Bronchial epithelial cell (primary cell): ENCODE measurements around the gene SPI1. TPM values are rescaled to one million over a fixed set of nuclear protein-coding genes. Genes with fewer than 3 reads are reported as not detected.

Experiments
- DNase-seq: peaks from one replicate; pipeline ENCODE4 v3.0.0-alpha.2; 2010; ENCODE audit warnings: low read depth
- FAIRE-seq: peaks from 2 replicates; lab custom pipeline; 2011; peaks lifted over from hg19 to GRCh38; lab: Jason Lieb, UNC
- H3K27me3 ChIP-seq: 2 replicates; pipeline ENCODE4 v1.5.1; 2011; ENCODE audit warnings: low read length; ENCODE audit not compliant: control insufficient read depth, insufficient read depth
- H3K36me3 ChIP-seq: 2 replicates; pipeline ENCODE4 v1.5.1; 2011; ENCODE audit warnings: low read length; ENCODE audit not compliant: control insufficient read depth, insufficient read depth
- H3K4me3 ChIP-seq: 2 replicates; pipeline ENCODE4 v1.5.1; 2011; ENCODE audit warnings: mild to moderate bottlenecking, low read depth, low read length, control low read depth
- total RNA-seq: library from RNA; depleted of rRNA; stranded (reverse); fragments of >200 nt; gene quantifications from 2 replicates; pipeline ENCODE4 v1.2.1, GENCODE V29; 2014
- TF ChIP-seq, protein P1 (sequence below): IDR thresholded peaks from 2 replicates; pipeline ENCODE4 v1.5.1; 2011; ENCODE audit warnings: mild to moderate bottlenecking, moderate library complexity, low read length, control low read depth, inconsistent platforms; ENCODE audit not compliant: insufficient read depth, severe bottlenecking

SPI1 gene
- total RNA-seq, 1 donor from 2014 or later: not detected

GRCh38 chr11:47356129-47356997 lies 22.0 kb downstream of the SPI1 start:
- H3K27me3 ChIP-seq: no peaks in the 10 kb centered on the region
- DNase-seq (no peak), FAIRE-seq (peak; percentile 99)
- TF ChIP-seq, protein P1, sequence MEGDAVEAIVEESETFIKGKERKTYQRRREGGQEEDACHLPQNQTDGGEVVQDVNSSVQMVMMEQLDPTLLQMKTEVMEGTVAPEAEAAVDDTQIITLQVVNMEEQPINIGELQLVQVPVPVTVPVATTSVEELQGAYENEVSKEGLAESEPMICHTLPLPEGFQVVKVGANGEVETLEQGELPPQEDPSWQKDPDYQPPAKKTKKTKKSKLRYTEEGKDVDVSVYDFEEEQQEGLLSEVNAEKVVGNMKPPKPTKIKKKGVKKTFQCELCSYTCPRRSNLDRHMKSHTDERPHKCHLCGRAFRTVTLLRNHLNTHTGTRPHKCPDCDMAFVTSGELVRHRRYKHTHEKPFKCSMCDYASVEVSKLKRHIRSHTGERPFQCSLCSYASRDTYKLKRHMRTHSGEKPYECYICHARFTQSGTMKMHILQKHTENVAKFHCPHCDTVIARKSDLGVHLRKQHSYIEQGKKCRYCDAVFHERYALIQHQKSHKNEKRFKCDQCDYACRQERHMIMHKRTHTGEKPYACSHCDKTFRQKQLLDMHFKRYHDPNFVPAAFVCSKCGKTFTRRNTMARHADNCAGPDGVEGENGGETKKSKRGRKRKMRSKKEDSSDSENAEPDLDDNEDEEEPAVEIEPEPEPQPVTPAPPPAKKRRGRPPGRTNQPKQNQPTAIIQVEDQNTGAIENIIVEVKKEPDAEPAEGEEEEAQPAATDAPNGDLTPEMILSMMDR: no peak
- no peak overlapping the region for H3K4me3 ChIP-seq
- H3K36me3 ChIP-seq: no peaks in the 10 kb centered on the region

DNA sequence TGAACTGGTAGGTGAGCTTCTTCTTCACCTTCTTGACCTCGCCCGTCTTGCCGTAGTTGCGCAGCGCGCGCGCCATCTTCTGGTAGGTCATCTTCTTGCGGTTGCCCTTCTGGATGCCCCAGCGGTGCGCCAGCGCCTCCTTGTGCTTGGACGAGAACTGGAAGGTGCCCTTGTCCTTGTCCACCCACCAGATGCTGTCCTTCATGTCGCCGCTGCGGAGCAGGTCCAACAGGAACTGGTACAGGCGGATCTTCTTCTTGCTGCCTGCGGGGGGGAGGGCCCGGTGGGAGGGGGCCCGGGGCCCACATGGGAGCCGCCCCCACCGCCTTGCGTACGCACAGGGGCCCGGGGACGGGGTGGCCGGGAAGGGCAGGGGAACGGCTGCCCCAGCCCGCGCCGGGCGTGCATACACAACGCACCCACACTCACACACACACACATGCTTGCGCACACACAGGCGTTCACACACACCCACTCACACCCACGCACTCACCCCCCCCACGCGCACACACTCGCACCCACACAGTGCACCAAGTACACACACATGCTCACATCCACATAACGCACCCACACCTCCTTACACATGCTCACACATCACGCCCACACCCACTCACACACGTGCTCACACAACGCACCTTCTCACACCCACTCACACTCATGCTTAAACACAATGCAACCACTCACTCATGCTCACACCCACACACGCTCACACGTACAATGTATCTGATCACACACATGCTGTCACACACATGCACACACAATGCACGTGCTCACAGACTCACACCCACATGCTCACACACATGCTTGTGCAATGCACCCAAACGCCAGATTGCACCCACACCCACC lies 22.8 kb downstream of the SPI1 start:
- FAIRE-seq (peak; percentile 60), DNase-seq (peak; percentile 87)
- no peaks in the 10 kb centered on the region for H3K36me3 ChIP-seq
- peak overlapping the region; percentile 23 for H3K4me3 ChIP-seq
- TF ChIP-seq, protein P1: peak; percentile 100
- H3K27me3 ChIP-seq: no peaks in the 10 kb centered on the region

GRCh38 chr11:47354913-47355282 lies 23.4 kb downstream of the SPI1 start:
- H3K4me3 ChIP-seq: peak overlapping the region; percentile 23
- TF ChIP-seq, protein P1: no peak
- DNase-seq: no peak
- FAIRE-seq: no peak
- H3K36me3 ChIP-seq: no peaks in the 10 kb centered on the region
- no peaks in the 10 kb centered on the region for H3K27me3 ChIP-seq

DNA sequence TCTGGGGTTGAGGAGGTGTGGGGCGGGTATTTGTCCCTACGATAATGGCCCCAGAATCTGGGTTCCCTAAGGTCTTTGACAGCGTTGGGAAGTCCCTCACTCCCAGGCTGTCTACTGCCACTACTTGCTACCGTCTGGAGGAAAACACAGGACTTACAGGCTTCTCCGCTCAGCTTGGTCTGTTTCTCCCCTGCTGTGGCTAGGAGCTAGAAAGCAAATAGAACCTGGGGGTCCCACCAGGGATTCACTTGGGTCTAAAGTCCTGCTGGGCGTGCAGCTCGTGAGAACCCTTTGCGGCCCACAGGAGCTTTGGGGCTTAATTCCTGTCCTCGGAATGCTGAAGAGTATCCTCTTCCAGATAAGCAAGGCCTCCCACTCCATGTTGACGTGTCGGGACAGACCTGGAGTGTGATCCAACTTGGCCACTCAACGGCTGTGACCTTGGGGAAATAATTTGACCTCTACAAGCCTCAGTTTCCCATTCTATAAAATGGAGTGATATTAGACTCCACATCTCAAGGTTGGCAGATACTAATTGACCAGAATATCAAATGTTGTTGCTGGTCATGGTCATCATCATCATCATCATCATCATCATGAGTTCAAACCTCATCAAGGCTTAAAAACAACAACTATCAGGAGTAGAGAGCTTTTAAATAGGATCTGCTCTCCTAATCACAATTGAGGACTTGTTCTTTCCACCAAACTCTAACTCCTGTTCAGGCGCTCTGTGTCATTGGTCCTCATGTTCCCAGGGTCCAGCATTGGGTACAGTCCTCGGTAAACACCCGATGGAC lies 24.2 kb downstream of the SPI1 start:
- TF ChIP-seq, protein P1: no peak
- no peaks in the 10 kb centered on the region for H3K27me3 ChIP-seq
- FAIRE-seq (peak; percentile 40), DNase-seq (no peak)
- H3K36me3 ChIP-seq: no peaks in the 10 kb centered on the region
- H3K4me3 ChIP-seq: no peak overlapping the region

DNA sequence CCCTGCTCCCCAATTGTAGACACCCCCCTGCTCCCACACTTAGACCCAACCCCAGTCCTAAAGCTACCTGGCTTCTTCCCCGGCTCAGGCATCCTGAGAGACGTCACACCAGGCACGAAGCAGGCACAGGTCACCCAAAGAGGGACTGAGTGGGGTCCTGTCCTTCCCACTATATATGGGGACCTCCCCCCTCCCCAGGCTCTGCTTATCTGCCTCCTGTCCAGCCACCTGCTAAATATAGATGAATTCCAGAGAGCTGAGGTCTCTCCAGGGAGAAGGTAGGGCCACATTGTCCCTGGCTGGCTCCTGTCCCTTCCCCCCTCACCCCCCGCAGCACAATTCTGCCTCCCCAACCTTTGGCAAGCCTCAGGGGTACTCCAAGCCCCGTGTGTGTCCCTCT lies 25.8 kb downstream of the SPI1 start, which contains the start of gene MYBPC3:
Gene MYBPC3 (minus strand): TSS at position 147 of the 400 bp plus-strand sequence. CDS start 55 bp downstream, at position 92.
- H3K4me3 ChIP-seq: no peak within 1 kb of the TSS
- no peak for FAIRE-seq
- TF ChIP-seq, protein P1: no peak
- no peaks in the 10 kb centered on the region for H3K36me3 ChIP-seq
- DNase-seq: no peak
- H3K27me3 ChIP-seq: no peaks in the 10 kb centered on the region
